HG03039 (cell line): ENCODE data around the gene GNG3.
A peak's percentile ranks its signal among the peaks of the same experiment; 100 is the strongest.

Experiments used
- ATAC-seq: cut with Tn5 transposase; IDR thresholded peaks from one replicate; pipeline ENCODE4 v1.9.1; 2021; ENCODE audit warnings: mild to moderate bottlenecking, moderate library complexity; ENCODE audit not compliant: unreplicated experiment

GNG3 gene

GRCh38 chr11:62753736-62754603 is 46.5 kb downstream of the GNG3 start, which contains the start of gene ZBTB3:
ZBTB3 (minus strand) TSS chr11:62754160; CDS start chr11:62753664, 496 bp downstream.
- ATAC-seq = peak; percentile 94

GRCh38 chr11:62755086-62755615 is 47.7 kb downstream of the GNG3 start:
- no peak for ATAC-seq

DNA sequence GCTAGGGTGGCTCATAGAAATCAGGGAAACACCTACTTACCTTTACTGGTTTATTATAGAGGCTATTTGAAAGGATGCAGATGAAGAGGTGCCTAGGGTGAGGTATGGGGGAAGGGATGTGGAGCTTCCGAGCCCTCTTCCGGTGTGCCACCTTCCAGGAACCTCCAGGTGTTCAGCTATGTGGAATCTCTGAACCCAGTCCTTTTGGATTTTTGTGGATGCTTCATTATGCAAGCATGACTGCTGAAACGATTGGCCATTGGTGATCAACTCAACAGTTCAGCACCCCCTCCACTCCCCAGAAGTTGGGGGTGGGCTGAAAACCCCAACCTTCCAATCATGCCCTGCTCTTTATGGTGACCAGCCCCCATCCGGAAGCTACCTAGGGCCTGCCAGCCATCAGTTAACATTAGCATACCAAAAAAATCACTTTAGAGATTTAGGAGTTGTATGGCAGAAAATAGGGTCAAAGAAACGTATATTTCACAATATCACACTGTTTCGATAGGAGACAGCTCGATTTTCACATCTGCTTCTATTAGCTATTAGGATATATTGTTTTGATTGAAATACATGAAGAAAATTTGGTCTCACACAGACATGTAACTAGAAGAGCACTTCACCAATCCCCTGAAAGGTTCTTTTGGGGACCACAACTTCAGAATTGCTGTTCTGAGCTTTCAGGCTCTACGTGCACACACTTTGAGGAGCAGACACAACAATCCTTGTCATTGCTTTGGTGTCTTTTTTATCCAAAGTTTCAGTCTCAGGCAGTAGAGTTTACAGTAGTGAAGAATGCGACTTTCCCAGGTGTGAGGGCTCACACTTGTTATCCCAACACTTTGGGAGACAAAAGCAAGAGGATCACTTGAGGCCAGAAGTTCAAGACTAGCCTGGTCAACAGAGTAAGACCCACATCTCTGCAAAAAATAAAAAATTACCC is 50.6 kb downstream of the GNG3 start:
- ATAC-seq = no peak
